Keratinocyte (primary cell): Measurements from ENCODE around the gene SDF2L1. TPM values are rescaled to one million over a fixed set of nuclear protein-coding genes. Genes with fewer than 3 reads are reported as not detected.

ENCODE experiments used
- DNase-seq: peaks from one replicate; pipeline ENCODE4 v3.0.0-alpha.2; 2011; ENCODE audit warnings: low read depth, missing footprints, low spot score
- FAIRE-seq: peaks from 2 replicates; lab custom pipeline; 2011; peaks lifted over from hg19 to GRCh38; lab: Jason Lieb, UNC
- H2AFZ ChIP-seq: 2 replicates; pipeline ENCODE4 v1.6.0; 2012; ENCODE audit warnings: low read length, control low read depth, inconsistent platforms; ENCODE audit not compliant: control insufficient read depth
- H3K27ac ChIP-seq: 2 replicates; pipeline ENCODE4 v1.5.1; 2011; ENCODE audit warnings: low read length; ENCODE audit not compliant: control insufficient read depth, insufficient read depth
- H3K27me3 ChIP-seq: 3 replicates; pipeline ENCODE4 v1.6.0; 2011; ENCODE audit warnings: low read length; ENCODE audit not compliant: control insufficient read depth, insufficient read depth; ENCODE audit errors: extremely low read depth
- H3K36me3 ChIP-seq, 2 experiments: 2 replicates in 1 of 2; 3 replicates in 1 of 2; pipeline ENCODE4 v1.5.1; 2011; ENCODE audit warnings: low read length in 2 of 2, mild to moderate bottlenecking in 1 of 2; ENCODE audit not compliant: control insufficient read depth in 2 of 2, insufficient read depth in 2 of 2; ENCODE audit errors: extremely low read depth in 1 of 2
- H3K4me1 ChIP-seq: 3 replicates; pipeline ENCODE4 v1.5.1; 2011; ENCODE audit warnings: low read length; ENCODE audit not compliant: control insufficient read depth, insufficient read depth; ENCODE audit errors: extremely low read depth
- H3K4me2 ChIP-seq: 3 replicates; pipeline ENCODE4 v1.6.0; 2011; ENCODE audit warnings: low read depth, low read length; ENCODE audit not compliant: control insufficient read depth, insufficient read depth; ENCODE audit errors: extremely low read depth
- H3K4me3 ChIP-seq, 3 experiments: fragments of 200-600 bp in 1 of 3; sonication (generic) in 1 of 3; 2 replicates in 2 of 3; 3 replicates in 1 of 3; pipeline ENCODE4 v1.5.1; 2011 to 2016; ENCODE audit warnings: low read length in 3 of 3, mild to moderate bottlenecking in 3 of 3, control low read depth in 2 of 3, inconsistent platforms in 1 of 3, low read depth in 1 of 3, mixed read lengths in 1 of 3, mixed run types in 1 of 3, moderate library complexity in 1 of 3; ENCODE audit not compliant: control insufficient read depth in 2 of 3, insufficient read depth in 2 of 3; ENCODE audit errors: extremely low read depth in 1 of 3
- H3K79me2 ChIP-seq: 2 replicates; pipeline ENCODE4 v1.6.0; 2012; ENCODE audit warnings: low read length; ENCODE audit not compliant: control insufficient read depth, insufficient read depth
- H3K9ac ChIP-seq: 3 replicates; pipeline ENCODE4 v1.6.0; 2011; ENCODE audit warnings: low read length; ENCODE audit not compliant: control insufficient read depth, insufficient read depth; ENCODE audit errors: extremely low read depth
- H3K9me1 ChIP-seq: 3 replicates; pipeline ENCODE4 v1.6.0; 2011; ENCODE audit warnings: low read length; ENCODE audit not compliant: control insufficient read depth, insufficient read depth; ENCODE audit errors: extremely low read depth
- H3K9me3 ChIP-seq: 2 replicates; pipeline ENCODE4 v1.5.1; 2012; ENCODE audit warnings: low read depth, low read length; ENCODE audit not compliant: control insufficient read depth
- H4K20me1 ChIP-seq: 3 replicates; pipeline ENCODE4 v1.6.0; 2011; ENCODE audit warnings: low read length; ENCODE audit not compliant: control insufficient read depth, insufficient read depth; ENCODE audit errors: extremely low read depth
- CTCF ChIP-seq, 3 experiments: IDR thresholded peaks in 1 of 3; conservative IDR thresholded peaks in 1 of 3; optimal IDR thresholded peaks in 1 of 3; 2 replicates in 2 of 3; 3 replicates in 1 of 3; pipeline versions ENCODE3 to v1.5.1; 2011; ENCODE audit warnings: low read length in 3 of 3, mild to moderate bottlenecking in 3 of 3, moderate library complexity in 2 of 3, control low read depth in 1 of 3, inconsistent platforms in 1 of 3; ENCODE audit not compliant: insufficient read depth in 2 of 3; ENCODE audit errors: extremely low read depth in 1 of 3
- EZH2 ChIP-seq: IDR thresholded peaks from one replicate; pipeline ENCODE4 v1.6.1; 2012; ENCODE audit warnings: inconsistent platforms, mild to moderate bottlenecking, low read length, moderate library complexity
- dilution Hi-C: fragments of 300-500 bp; cut with MboI; formaldehyde crosslinking; loops from one replicate; pipeline ENCODE4 v1.7.0; 2020; ENCODE audit warnings: low sequenced_read_pairs; ENCODE audit not compliant: extremely low pct_ligation_motif_present
- polyA plus RNA-seq, 5 experiments: library from polyadenylated mRNA; depleted of rRNA in 3 of 5; stranded (reverse) in 3 of 5; stranded (forward) in 1 of 5; unstranded in 1 of 5; fragments of >200 nt; gene quantifications; 1 replicate in 1 of 5; 2 replicates in 3 of 5; 3 replicates in 1 of 5; pipeline versions ENCODE4 v1.2.1 to v1.2.3, GENCODE V29; 2011 to 2012; ENCODE audit warnings: missing spikeins in 2 of 5, low read depth in 1 of 5, low replicate concordance in 1 of 5

The SDF2L1 gene
- polyA plus RNA-seq, 1 donor (not counting 4 experiments of a cell fraction or from before 2014, with no cell fraction given), result 25.6 TPM

DNA sequence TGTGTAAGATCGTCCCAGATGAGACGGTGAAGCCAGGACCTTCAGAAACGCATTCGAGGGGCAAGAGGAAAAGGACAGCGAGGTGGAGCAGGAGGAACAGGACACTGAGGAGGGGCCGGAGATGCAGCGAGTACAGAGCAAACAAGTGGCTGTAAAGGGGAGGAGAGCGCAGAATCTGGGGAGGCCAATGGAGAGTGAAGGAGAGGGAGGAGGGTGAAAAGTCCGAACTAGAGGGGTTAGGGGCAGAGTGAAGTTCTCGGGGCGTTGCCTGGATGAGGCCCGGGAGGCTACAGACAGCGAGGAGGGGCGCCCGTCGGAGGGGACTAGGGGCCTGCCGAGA, 14.9 kb downstream of the SDF2L1 start:
- Histone ChIP-seq H3K27me3 (peaks cover 9% of the 10 kb centered on the region), H3K9me1 (no peaks in the 10 kb centered on the region), H3K4me1 (no peaks in the 10 kb centered on the region), H3K79me2 (no peaks in the 10 kb centered on the region), H3K36me3 (no peaks in the 10 kb centered on the region), H3K27ac (no peak overlapping the region), H3K4me3 (peak overlapping the region in 2 of 3 experiments; percentile 53 to 54), H3K4me2 (peak overlapping the region; percentile 78), H4K20me1 (no peaks in the 10 kb centered on the region), H3K9ac (no peak overlapping the region), H3K9me3 (no peaks in the 10 kb centered on the region), H2AFZ (no peak overlapping the region)
- dilution Hi-C loops, result no loop called here
- TF ChIP-seq CTCF (optimal IDR thresholded peaks at IDR 0.05 in 1 of 3, IDR thresholded peaks at IDR 0.05 in 1 of 3, conservative IDR thresholded peaks at IDR 0.05 in 1 of 3; ENCODE audit: extremely low read depth in 1 of 3, insufficient read depth in 2 of 3, low read length in 3 of 3), result no peak
- no peak for FAIRE-seq
- DNase-seq, result no peak

DNA sequence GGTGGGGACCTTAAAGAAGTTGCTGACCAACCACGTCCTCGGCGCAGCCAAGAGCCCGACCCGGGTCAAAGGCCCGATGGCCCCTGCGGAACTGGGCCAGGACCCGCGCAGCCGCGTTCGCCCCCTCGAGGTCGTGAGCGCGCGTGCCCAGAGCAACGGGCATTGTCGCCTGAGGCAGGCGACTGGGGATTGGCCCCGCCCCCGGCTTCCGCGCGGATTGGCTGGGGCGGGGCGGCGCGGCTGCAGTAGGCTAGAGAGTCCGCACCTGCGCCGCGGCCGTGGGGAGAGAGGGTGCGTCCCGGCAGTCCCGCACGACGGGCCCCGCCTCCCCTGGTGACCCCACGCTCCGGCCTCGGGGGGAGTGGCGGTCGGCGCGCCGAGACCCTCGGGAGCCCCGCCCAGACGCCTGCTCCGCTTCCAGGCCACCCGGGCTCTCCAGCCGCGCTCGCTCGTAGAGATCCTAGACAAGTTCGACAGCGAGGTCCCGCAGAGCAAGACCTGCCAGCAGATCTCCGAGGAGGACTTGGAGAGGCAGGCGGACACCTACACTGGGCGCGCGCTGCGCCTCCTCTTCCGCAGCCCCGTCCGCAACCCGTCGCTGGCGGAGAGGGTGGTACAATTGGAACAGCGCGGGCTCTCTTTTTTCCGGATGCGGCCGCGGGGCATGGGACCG, 15.4 kb downstream of the SDF2L1 start:
- no peaks in the 10 kb centered on the region for H3K9me1 ChIP-seq
- no peak overlapping the region for H3K9ac ChIP-seq
- H3K27ac ChIP-seq, result no peak overlapping the region
- peaks cover 9% of the 10 kb centered on the region for H3K27me3 ChIP-seq
- peak overlapping the region; percentile 78 for H3K4me2 ChIP-seq
- no peaks in the 10 kb centered on the region for H4K20me1 ChIP-seq
- no peaks in the 10 kb centered on the region for H3K4me1 ChIP-seq
- dilution Hi-C loops, result no loop called here
- FAIRE-seq (no peak), DNase-seq (no peak)
- H2AFZ ChIP-seq, result peak overlapping the region; percentile 80
- H3K36me3 ChIP-seq, result no peaks in the 10 kb centered on the region
- H3K79me2 ChIP-seq, result no peaks in the 10 kb centered on the region
- H3K9me3 ChIP-seq, result no peaks in the 10 kb centered on the region
- no peak for TF ChIP-seq CTCF (optimal IDR thresholded peaks at IDR 0.05 in 1 of 3, IDR thresholded peaks at IDR 0.05 in 1 of 3, conservative IDR thresholded peaks at IDR 0.05 in 1 of 3; ENCODE audit: extremely low read depth in 1 of 3, insufficient read depth in 2 of 3, low read length in 3 of 3)
- TF ChIP-seq EZH2, result no peak
- H3K4me3 ChIP-seq, result peak overlapping the region; percentile 41 to 54 (median 53)
